Parathyroid adenoma (tissue), 2 donors: ENCODE measurements around the gene DYRK4.

Experiments used
- H2AFZ ChIP-seq: fragments of 300-600 bp; sonication (generic); one replicate; pipeline ENCODE4 v1.7.0; 2017; ENCODE audit warnings: antibody characterized with exemption, mild to moderate bottlenecking
- H3K27ac ChIP-seq: fragments of 300-600 bp; sonication (generic); one replicate; pipeline ENCODE4 v1.7.0; 2017
- H3K27me3 ChIP-seq: fragments of 300-600 bp; sonication (generic); one replicate; pipeline ENCODE4 v1.7.0; 2017; ENCODE audit warnings: low read length; ENCODE audit not compliant: control insufficient read depth, insufficient read depth
- H3K36me3 ChIP-seq: fragments of 300-600 bp; sonication (generic); one replicate; pipeline ENCODE4 v1.7.0; 2017; ENCODE audit warnings: low read length; ENCODE audit not compliant: control insufficient read depth, insufficient read depth
- H3K4me1 ChIP-seq: fragments of 300-600 bp; sonication (generic); one replicate; pipeline ENCODE4 v1.7.0; 2017; ENCODE audit warnings: control low read depth
- H3K4me2 ChIP-seq: fragments of 300-600 bp; sonication (generic); one replicate; pipeline ENCODE4 v1.7.0; 2017; ENCODE audit warnings: low read length
- H3K4me3 ChIP-seq: fragments of 300-600 bp; sonication (generic); one replicate; pipeline ENCODE4 v1.7.0; 2017; ENCODE audit warnings: low read depth, low read length
- H3K79me2 ChIP-seq: fragments of 300-600 bp; sonication (generic); one replicate; pipeline ENCODE4 v1.7.0; 2017; ENCODE audit warnings: control low read depth
- H3K9ac ChIP-seq: fragments of 300-600 bp; sonication (generic); one replicate; pipeline ENCODE4 v1.7.0; 2017; ENCODE audit warnings: mild to moderate bottlenecking
- H3K9me3 ChIP-seq: fragments of 300-600 bp; sonication (generic); one replicate; pipeline ENCODE4 v1.7.0; 2017; ENCODE audit warnings: low read length; ENCODE audit not compliant: control insufficient read depth
- TF ChIP-seq, protein P1 (sequence below): fragments of 300-600 bp; sonication (generic); IDR thresholded peaks from one replicate; pipeline ENCODE4 v1.7.0; 2017; ENCODE audit warnings: antibody characterized with exemption, mild to moderate bottlenecking
- donor health status: primary hyperparathyroidism.

The DYRK4 gene

DNA sequence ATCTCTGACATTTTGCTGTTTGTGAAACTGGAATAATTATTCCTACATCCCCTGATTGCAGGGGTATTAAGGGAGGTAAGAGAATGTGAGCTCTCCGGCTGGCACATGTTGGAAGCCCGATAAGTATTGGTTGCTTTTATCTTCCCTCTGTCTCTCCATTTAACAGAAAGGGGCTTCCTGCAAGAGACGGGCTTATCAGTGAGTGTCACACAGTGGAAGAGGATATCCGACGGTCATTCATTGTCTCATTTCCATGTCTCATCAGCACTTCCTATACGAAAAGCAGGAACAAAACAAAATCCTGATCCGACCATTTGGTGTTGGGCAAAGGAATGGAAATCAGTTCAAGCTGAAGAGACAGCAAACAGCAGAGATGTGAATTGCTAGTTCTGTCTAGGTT, 10.7 kb downstream of the DYRK4 start:
- Histone ChIP-seq H3K9me3 (no peaks in the 10 kb centered on the region), H2AFZ (no peak overlapping the region), H3K27ac (no peak overlapping the region), H3K4me2 (no peak overlapping the region), H3K4me1 (no peaks in the 10 kb centered on the region), H3K36me3 (no peaks in the 10 kb centered on the region), H3K27me3 (no peaks in the 10 kb centered on the region), H3K4me3 (no peak overlapping the region), H3K79me2 (no peaks in the 10 kb centered on the region), H3K9ac (no peak overlapping the region)
- TF ChIP-seq, protein P1, sequence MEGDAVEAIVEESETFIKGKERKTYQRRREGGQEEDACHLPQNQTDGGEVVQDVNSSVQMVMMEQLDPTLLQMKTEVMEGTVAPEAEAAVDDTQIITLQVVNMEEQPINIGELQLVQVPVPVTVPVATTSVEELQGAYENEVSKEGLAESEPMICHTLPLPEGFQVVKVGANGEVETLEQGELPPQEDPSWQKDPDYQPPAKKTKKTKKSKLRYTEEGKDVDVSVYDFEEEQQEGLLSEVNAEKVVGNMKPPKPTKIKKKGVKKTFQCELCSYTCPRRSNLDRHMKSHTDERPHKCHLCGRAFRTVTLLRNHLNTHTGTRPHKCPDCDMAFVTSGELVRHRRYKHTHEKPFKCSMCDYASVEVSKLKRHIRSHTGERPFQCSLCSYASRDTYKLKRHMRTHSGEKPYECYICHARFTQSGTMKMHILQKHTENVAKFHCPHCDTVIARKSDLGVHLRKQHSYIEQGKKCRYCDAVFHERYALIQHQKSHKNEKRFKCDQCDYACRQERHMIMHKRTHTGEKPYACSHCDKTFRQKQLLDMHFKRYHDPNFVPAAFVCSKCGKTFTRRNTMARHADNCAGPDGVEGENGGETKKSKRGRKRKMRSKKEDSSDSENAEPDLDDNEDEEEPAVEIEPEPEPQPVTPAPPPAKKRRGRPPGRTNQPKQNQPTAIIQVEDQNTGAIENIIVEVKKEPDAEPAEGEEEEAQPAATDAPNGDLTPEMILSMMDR: no peak

DNA sequence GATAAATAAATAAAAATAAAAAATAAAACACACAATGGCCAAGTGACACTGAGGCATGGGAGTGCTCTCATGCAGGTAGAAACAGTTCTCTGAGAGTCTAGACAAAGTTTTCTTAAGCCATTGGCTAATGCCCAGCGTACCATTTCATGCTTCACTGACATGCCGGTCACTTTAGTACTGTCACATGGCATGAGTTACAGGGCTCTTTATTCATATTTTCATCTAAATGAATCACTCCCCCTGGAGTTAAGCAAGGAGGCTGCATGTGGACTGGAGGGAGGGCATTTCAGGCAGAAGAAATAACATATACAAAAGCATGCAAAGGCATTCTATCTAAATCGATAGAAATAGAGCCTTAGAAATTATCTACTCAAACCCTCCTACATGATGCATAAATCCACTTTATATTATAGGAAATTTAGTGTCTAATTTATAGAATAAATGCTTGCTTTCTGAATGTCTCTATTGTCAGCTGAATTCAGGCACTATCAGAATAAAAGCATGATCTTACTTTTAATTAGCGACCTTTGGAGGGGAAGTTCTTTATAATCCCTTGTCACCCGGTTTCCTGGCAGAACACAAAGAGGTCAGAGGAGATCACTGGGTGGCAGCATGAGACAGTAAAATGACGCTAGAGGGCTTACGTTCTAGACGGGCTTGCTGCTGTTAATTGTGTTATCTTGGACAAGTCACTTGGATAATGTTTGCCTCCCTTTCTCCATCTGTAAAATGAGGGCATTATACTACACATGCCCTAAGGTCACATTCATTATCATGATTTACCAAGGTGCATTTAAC, 17.5 kb downstream of the DYRK4 start:
- no peaks in the 10 kb centered on the region for H3K36me3 ChIP-seq
- H2AFZ ChIP-seq: no peak overlapping the region
- H3K27ac ChIP-seq: no peak overlapping the region
- no peaks in the 10 kb centered on the region for H3K9me3 ChIP-seq
- no peak overlapping the region for H3K4me2 ChIP-seq
- H3K27me3 ChIP-seq: no peaks in the 10 kb centered on the region
- H3K4me3 ChIP-seq: no peak overlapping the region
- TF ChIP-seq, protein P1: no peak
- no peaks in the 10 kb centered on the region for H3K4me1 ChIP-seq
- no peaks in the 10 kb centered on the region for H3K79me2 ChIP-seq
- H3K9ac ChIP-seq: no peak overlapping the region

DNA sequence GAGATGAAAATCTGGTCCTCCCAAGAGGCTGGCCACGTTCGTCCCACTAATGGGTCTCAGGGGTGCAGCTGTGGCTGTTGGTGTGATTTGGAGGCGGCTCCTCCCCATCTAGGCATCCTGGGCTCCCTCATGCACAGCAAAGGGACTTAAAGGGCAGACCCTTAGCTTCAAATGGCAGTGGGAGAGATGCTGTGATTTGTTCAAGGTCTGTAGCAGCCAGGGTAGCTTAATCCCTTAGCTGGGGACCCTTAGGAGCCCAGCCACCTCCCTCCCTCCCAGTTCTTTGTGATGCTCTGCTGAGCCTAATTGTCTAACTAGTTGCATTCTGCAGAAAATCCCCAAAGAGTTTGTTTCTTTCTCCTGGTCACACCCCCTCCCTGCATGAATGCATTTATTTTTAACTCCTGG, 18.3 kb downstream of the DYRK4 start:
- H3K79me2 ChIP-seq: no peaks in the 10 kb centered on the region
- no peak overlapping the region for H3K4me2 ChIP-seq
- no peak overlapping the region for H2AFZ ChIP-seq
- no peak overlapping the region for H3K9ac ChIP-seq
- H3K27ac ChIP-seq: no peak overlapping the region
- no peaks in the 10 kb centered on the region for H3K4me1 ChIP-seq
- no peak overlapping the region for H3K4me3 ChIP-seq
- H3K27me3 ChIP-seq: no peaks in the 10 kb centered on the region
- TF ChIP-seq, protein P1: no peak
- H3K36me3 ChIP-seq: no peaks in the 10 kb centered on the region
- no peaks in the 10 kb centered on the region for H3K9me3 ChIP-seq

DNA sequence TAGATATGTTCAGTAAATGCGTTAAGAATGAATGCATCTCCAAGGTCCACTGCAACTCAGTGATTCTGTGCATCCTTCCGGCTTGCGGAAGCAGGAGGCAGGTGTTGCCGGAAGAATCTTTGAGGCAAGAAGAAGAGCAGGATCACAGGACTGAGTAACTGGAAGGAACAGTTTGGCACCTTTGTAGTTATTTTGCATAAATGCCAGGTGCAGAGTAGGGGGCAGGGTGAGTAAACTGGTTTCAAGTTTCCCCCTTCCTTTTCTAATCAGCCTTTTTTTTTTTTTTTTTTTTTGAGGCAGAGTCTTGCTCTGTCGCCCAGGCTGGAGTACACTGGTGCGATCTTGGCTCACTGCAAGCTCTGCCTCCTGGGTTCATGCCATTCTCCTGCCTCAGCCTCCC, 22.3 kb downstream of the DYRK4 start:
- H3K79me2 ChIP-seq: no peaks in the 10 kb centered on the region
- no peak overlapping the region for H3K27ac ChIP-seq
- no peak overlapping the region for H3K9ac ChIP-seq
- no peaks in the 10 kb centered on the region for H3K27me3 ChIP-seq
- no peaks in the 10 kb centered on the region for H3K4me1 ChIP-seq
- H3K4me2 ChIP-seq: no peak overlapping the region
- no peaks in the 10 kb centered on the region for H3K9me3 ChIP-seq
- TF ChIP-seq, protein P1: no peak
- H2AFZ ChIP-seq: no peak overlapping the region
- no peaks in the 10 kb centered on the region for H3K36me3 ChIP-seq
- H3K4me3 ChIP-seq: no peak overlapping the region

DNA sequence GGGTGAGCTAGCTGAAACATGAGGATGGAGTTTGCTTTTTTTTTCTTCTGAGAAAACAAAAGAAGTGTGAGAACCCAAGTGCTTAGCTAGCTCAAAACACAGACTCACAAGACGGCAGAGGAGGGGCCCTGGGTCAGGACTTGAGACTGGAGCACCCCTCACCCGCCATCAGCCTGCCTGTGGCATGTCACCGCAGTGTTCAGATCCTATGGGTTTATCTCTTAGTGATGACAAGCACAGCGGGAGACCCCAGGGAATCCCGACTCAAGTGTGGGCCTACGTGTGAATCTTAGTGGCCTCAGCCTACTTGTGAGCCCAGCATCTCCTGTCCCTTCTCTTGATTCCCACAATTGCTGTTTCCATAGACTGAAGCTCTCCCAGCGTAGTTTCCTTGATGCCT, 22.9 kb downstream of the DYRK4 start:
- Histone ChIP-seq H3K27me3 (no peaks in the 10 kb centered on the region), H3K27ac (no peak overlapping the region), H3K9ac (no peak overlapping the region), H2AFZ (no peak overlapping the region), H3K4me3 (no peak overlapping the region), H3K79me2 (no peaks in the 10 kb centered on the region), H3K4me1 (no peaks in the 10 kb centered on the region), H3K9me3 (no peaks in the 10 kb centered on the region), H3K36me3 (no peaks in the 10 kb centered on the region), H3K4me2 (no peak overlapping the region)
- TF ChIP-seq, protein P1: no peak
